Muscle layer of colon (tissue), 2 donors: ENCODE results near the gene HEPHL1.

Experiments used
- H3K27ac ChIP-seq: one replicate; pipeline ENCODE4 v1.7.0; 2013; ENCODE audit warnings: low read depth, mild to moderate bottlenecking, low read length, moderate library complexity
- H3K27me3 ChIP-seq, 2 donors: one replicate each; pipeline ENCODE4 v1.7.0; 2013; ENCODE audit warnings: low read length in 2 of 2, mild to moderate bottlenecking in 2 of 2; ENCODE audit not compliant: insufficient read depth in 2 of 2, control insufficient read depth in 1 of 2
- H3K36me3 ChIP-seq: one replicate; pipeline ENCODE4 v1.7.0; 2013; ENCODE audit warnings: mild to moderate bottlenecking, low read length; ENCODE audit not compliant: insufficient read depth
- H3K4me1 ChIP-seq: one replicate; pipeline ENCODE4 v1.7.0; 2013; ENCODE audit warnings: mild to moderate bottlenecking, low read length; ENCODE audit not compliant: insufficient read depth
- H3K4me3 ChIP-seq, 2 donors: one replicate each; pipeline ENCODE4 v1.7.0; 2013; ENCODE audit warnings: low read length in 2 of 2, low read depth in 1 of 2, mild to moderate bottlenecking in 1 of 2, moderate library complexity in 1 of 2
- H3K9ac ChIP-seq: one replicate; pipeline ENCODE4 v1.7.0; 2013; ENCODE audit warnings: low read length
- H3K9me3 ChIP-seq: one replicate; pipeline ENCODE4 v1.7.0; 2013; ENCODE audit warnings: mild to moderate bottlenecking, low read length
- donor health status: abdominal sarcoma.
- donor health status: Adenocarcinoma of cecum.

HEPHL1 gene

DNA sequence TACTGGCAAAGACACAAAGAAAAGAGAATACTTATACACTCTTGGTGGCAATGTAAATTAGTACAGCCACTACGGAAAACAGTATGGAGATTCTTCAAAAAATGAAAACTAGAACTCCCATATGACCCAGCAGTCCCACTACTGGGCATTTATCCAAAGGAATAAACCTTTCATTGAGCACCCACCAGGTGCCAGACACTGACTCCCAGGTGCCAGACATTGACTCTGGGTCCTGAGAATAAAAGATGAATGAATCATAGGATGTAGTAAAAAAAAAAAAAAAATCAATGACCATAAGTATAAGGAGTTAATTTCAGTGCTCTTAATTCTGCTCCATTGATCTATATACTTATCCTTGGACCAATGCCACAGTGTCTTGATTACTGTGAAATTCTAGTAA lies 28.2 kb downstream of the HEPHL1 start:
- no peak overlapping the region for H3K4me3 ChIP-seq
- no peaks in the 10 kb centered on the region for H3K27me3 ChIP-seq
- no peaks in the 10 kb centered on the region for H3K9me3 ChIP-seq
- H3K27ac ChIP-seq = no peak overlapping the region
- no peak overlapping the region for H3K9ac ChIP-seq
- H3K4me1 ChIP-seq = no peaks in the 10 kb centered on the region
- no peaks in the 10 kb centered on the region for H3K36me3 ChIP-seq

DNA sequence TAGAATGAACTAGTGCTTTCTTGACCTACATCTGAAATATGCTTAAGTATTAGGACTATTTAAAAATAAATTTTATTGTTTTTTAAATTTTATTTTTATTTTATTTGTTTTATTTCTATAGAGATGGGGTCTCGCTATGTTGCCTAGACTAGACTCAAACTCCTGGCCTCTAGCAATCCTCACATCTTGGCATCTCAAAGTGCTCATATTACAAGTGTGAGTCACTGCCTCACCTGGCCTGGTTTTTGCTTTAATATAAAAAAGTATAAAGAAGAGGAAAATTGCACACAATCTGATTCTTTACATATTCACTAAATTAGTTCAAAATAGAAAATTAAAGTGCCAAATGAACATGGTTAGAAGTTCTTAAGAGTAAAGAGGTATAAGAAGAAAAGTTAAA lies 37.5 kb downstream of the HEPHL1 start:
- H3K9ac ChIP-seq = no peak overlapping the region

DNA sequence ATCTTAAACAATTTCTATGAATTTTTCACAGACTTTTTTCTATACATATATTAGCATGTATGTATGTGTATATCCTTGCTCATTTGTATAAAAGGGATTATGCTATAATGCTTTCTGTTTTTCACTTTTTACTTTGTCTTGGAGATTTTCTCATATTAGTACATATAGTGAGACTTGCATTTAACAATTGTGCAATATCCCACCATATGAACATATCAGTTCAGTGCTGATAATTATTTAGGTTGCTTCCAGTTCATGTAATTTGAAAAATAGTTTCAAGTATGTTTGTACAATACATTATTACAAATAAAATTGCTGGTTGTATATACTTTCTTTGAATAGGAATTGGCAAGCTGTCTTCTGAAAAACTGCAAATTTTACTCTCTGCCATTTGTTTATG lies 37.9 kb downstream of the HEPHL1 start:
- Histone ChIP-seq H3K36me3 (no peaks in the 10 kb centered on the region), H3K27ac (no peak overlapping the region), H3K4me1 (no peaks in the 10 kb centered on the region), H3K9me3 (no peaks in the 10 kb centered on the region), H3K27me3 (no peaks in the 10 kb centered on the region), H3K9ac (no peak overlapping the region), H3K4me3 (no peak overlapping the region)

More for the DNA sequence above, 37.5 kb downstream of the HEPHL1 start:
- Histone ChIP-seq H3K4me1 (no peaks in the 10 kb centered on the region), H3K36me3 (no peaks in the 10 kb centered on the region), H3K27me3 (no peaks in the 10 kb centered on the region), H3K27ac (no peak overlapping the region), H3K9me3 (no peaks in the 10 kb centered on the region), H3K4me3 (no peak overlapping the region)

GRCh38 chr11:94060401-94060800 lies 39.2 kb downstream of the HEPHL1 start:
- H3K27ac ChIP-seq = no peak overlapping the region
- no peaks in the 10 kb centered on the region for H3K36me3 ChIP-seq
- no peaks in the 10 kb centered on the region for H3K27me3 ChIP-seq
- no peak overlapping the region for H3K4me3 ChIP-seq
- no peaks in the 10 kb centered on the region for H3K4me1 ChIP-seq
- no peak overlapping the region for H3K9ac ChIP-seq
- H3K9me3 ChIP-seq = no peaks in the 10 kb centered on the region

DNA sequence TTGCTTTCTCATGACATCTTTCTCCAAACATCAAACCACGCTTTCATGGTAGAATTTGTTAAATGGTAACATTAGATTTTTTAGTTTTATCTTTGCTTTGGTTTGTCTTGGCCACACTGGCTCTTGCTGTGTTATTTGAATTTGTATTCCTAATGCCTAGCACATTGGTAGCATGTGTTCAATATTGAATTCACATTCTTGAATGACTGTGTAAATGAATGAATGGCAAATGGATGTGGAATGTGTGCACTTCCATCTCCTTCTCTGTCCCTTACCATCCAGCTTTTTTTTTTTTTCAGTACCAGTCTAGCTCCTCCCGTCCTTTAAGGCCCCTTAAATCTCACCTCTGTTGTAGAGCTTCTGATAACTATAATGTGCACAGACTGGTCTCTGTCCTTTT lies 41.2 kb downstream of the HEPHL1 start:
- Histone ChIP-seq H3K27me3 (no peaks in the 10 kb centered on the region), H3K36me3 (no peaks in the 10 kb centered on the region), H3K9me3 (no peaks in the 10 kb centered on the region), H3K4me3 (no peak overlapping the region), H3K4me1 (no peaks in the 10 kb centered on the region), H3K9ac (no peak overlapping the region), H3K27ac (no peak overlapping the region)

GRCh38 chr11:94066901-94067429 lies 45.8 kb downstream of the HEPHL1 start:
- H3K4me1 ChIP-seq = no peaks in the 10 kb centered on the region
- no peak overlapping the region for H3K4me3 ChIP-seq
- no peaks in the 10 kb centered on the region for H3K36me3 ChIP-seq
- no peaks in the 10 kb centered on the region for H3K27me3 ChIP-seq
- no peak overlapping the region for H3K27ac ChIP-seq
- no peak overlapping the region for H3K9ac ChIP-seq
- H3K9me3 ChIP-seq = no peaks in the 10 kb centered on the region

DNA sequence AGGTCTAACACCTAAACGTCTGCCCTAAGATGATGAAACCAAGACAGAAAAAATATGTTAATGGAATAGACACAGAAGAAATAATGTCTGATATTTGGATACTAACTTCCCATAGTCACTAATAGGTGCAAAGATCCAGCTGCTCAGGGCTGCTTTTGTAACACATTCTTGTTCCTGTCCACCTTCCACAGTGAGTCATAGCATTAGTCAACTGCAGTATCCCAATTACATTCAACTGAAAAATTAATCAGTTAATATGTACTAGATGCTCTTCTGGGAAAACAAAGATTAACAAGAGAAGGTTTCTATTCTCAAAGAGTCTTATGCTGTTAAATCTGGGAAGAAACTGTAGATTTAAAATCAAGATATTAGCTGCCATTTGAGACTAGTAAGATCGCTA lies 47.6 kb downstream of the HEPHL1 start:
- no peaks in the 10 kb centered on the region for H3K4me1 ChIP-seq
- H3K27ac ChIP-seq = no peak overlapping the region
- H3K9ac ChIP-seq = no peak overlapping the region
- H3K4me3 ChIP-seq = no peak overlapping the region
- no peaks in the 10 kb centered on the region for H3K27me3 ChIP-seq
- no peaks in the 10 kb centered on the region for H3K36me3 ChIP-seq
- H3K9me3 ChIP-seq = no peaks in the 10 kb centered on the region

- H3K27me3 ChIP-seq = no peaks in the 10 kb centered on the region
These were observed 56.6 kb downstream of the HEPHL1 start for GRCh38 chr11:94077552-94078293.

GRCh38 chr11:94084164-94084563 lies 63.0 kb downstream of the HEPHL1 start:
- no peaks in the 10 kb centered on the region for H3K36me3 ChIP-seq
- no peaks in the 10 kb centered on the region for H3K9me3 ChIP-seq
- no peak overlapping the region for H3K9ac ChIP-seq
- H3K4me1 ChIP-seq = no peaks in the 10 kb centered on the region
- no peak overlapping the region for H3K27ac ChIP-seq
- no peak overlapping the region for H3K4me3 ChIP-seq
- H3K27me3 ChIP-seq = no peaks in the 10 kb centered on the region

More at GRCh38 chr11:94077552-94078293, 56.6 kb downstream of the HEPHL1 start:
- Histone ChIP-seq H3K4me1 (no peaks in the 10 kb centered on the region), H3K4me3 (no peak overlapping the region), H3K27ac (no peak overlapping the region), H3K36me3 (no peaks in the 10 kb centered on the region), H3K9ac (no peak overlapping the region), H3K9me3 (no peaks in the 10 kb centered on the region)

GRCh38 chr11:94088906-94089305 lies 67.8 kb downstream of the HEPHL1 start:
- H3K4me1 ChIP-seq = no peaks in the 10 kb centered on the region
- no peaks in the 10 kb centered on the region for H3K9me3 ChIP-seq
- H3K4me3 ChIP-seq = no peak overlapping the region
- H3K9ac ChIP-seq = no peak overlapping the region
- H3K27me3 ChIP-seq = no peaks in the 10 kb centered on the region
- no peaks in the 10 kb centered on the region for H3K36me3 ChIP-seq
- H3K27ac ChIP-seq = no peak overlapping the region

- no peak overlapping the region for H3K27ac ChIP-seq
- no peak overlapping the region for H3K9ac ChIP-seq
- no peaks in the 10 kb centered on the region for H3K4me1 ChIP-seq
- H3K27me3 ChIP-seq = no peaks in the 10 kb centered on the region
- no peaks in the 10 kb centered on the region for H3K36me3 ChIP-seq
- H3K4me3 ChIP-seq = no peak overlapping the region
- no peaks in the 10 kb centered on the region for H3K9me3 ChIP-seq
These were observed 68.2 kb downstream of the HEPHL1 start for GRCh38 chr11:94089341-94089740.

DNA sequence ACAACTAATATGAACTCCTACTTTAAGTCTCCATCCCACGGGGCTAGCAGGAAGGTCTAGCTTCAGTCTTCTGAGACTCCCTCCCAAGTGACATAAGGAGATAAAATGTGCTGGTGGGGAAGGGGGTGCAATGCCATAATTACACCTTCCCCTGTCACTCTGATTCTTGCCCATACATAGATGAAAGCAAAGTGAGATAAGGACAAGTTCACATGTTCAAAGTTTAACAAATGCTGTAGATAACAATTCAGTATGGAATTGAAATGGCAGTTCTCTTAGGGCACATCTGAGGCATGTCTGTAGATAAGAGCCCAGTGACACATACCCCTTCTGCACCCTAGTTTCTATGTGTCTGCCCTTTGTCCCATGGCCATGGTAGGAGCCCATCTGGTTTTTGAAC lies 69.2 kb downstream of the HEPHL1 start:
- Histone ChIP-seq H3K4me3 (no peak overlapping the region), H3K9ac (no peak overlapping the region), H3K27me3 (no peaks in the 10 kb centered on the region), H3K36me3 (no peaks in the 10 kb centered on the region), H3K27ac (no peak overlapping the region), H3K4me1 (no peaks in the 10 kb centered on the region), H3K9me3 (no peaks in the 10 kb centered on the region)
